A549 (cell line): Measurements from ENCODE around the gene TRMT1. TPM values are rescaled to one million over a fixed set of nuclear protein-coding genes. Genes with fewer than 3 reads are reported as not detected.

ENCODE experiments used
- ATAC-seq, 2 experiments: fragments of 200-7000 bp in 1 of 2; fragments of >200 bp in 1 of 2; cut with Nextera tagmentation in 1 of 2; cut with Tn5 transposase in 1 of 2; 3 replicates each; pipeline versions ENCODE4 v1.8.0 to v1.9.1; 2018 to 2020; ENCODE audit warnings: mild to moderate bottlenecking in 1 of 2, moderate library complexity in 1 of 2
- CTCF ChIA-PET: fragments of 300-600 bp; sonication (Branson Sonifier 250); formaldehyde crosslinking; extraction: SDS; loops from one replicate; lab custom pipeline; 2021; ENCODE audit warnings: antibody characterized with exemption, inconsistent platforms; lab: Yijun Ruan, JAX
- POLR2A ChIA-PET: fragments of 350-600 bp; formaldehyde crosslinking; extraction: SDS; loops from one replicate; lab custom pipeline; 2021; ENCODE audit warnings: antibody characterized with exemption, inconsistent platforms; lab: Yijun Ruan, JAX
- DNase-seq, 2 experiments: peaks; one replicate each; pipeline versions ENCODE4 v3.0.0 to v3.0.0-alpha.2; 2011 to 2016; ENCODE audit warnings: low read depth in 1 of 2, low spot score in 1 of 2
- FAIRE-seq: peaks from 2 replicates; lab custom pipeline; 2011; peaks lifted over from hg19 to GRCh38; lab: Jason Lieb, UNC
- H3K27ac ChIP-seq, 2 experiments: fragments of >200 bp; sonication (Bioruptor Twin); formaldehyde crosslinking; 3 replicates each; pipeline ENCODE4 v1.5.1; 2016 to 2017
- H3K4me1 ChIP-seq: fragments of >200 bp; sonication (Bioruptor Twin); formaldehyde crosslinking; 3 replicates; pipeline ENCODE4 v1.6.1; 2016
- H3K4me2 ChIP-seq: fragments of >200 bp; sonication (Bioruptor Twin); formaldehyde crosslinking; 3 replicates; pipeline ENCODE4 v1.6.1; 2016
- H3K4me3 ChIP-seq: fragments of >200 bp; sonication (Bioruptor Twin); formaldehyde crosslinking; 3 replicates; pipeline ENCODE4 v1.5.1; 2016
- H3K9me3 ChIP-seq: fragments of >200 bp; sonication (Bioruptor Twin); formaldehyde crosslinking; 3 replicates; pipeline ENCODE4 v1.6.1; 2016
- CBX8 ChIP-seq: fragments of 200-600 bp; sonication (generic); IDR thresholded peaks from 2 replicates; pipeline ENCODE4 v1.6.1; 2016
- CHD2 ChIP-seq: fragments of 150-350 bp; IDR thresholded peaks from 2 replicates; pipeline ENCODE4 v1.6.1; 2014; ENCODE audit warnings: low read length; ENCODE audit not compliant: partially characterized antibody
- EHF ChIP-seq: fragments of 250-450 bp; sonication (Bioruptor Pico); IDR thresholded peaks from 2 replicates; pipeline ENCODE4 v1.5.0; 2020; ENCODE audit warnings: mild to moderate bottlenecking
- FOSB ChIP-seq: fragments of 250-450 bp; sonication (Bioruptor Pico); IDR thresholded peaks from 2 replicates; pipeline ENCODE4 v1.5.0; 2020; ENCODE audit warnings: mild to moderate bottlenecking, moderate library complexity
- FOSL2 ChIP-seq, 2 experiments: fragments of 450-650 bp in 1 of 2; fragments of >200 bp in 1 of 2; sonication (Bioruptor Twin) in 1 of 2; formaldehyde crosslinking; IDR thresholded peaks; 2 replicates each; pipeline versions ENCODE4 v1.5.0 to v1.6.1; 2016 to 2020; ENCODE audit warnings: mild to moderate bottlenecking in 1 of 2, moderate library complexity in 1 of 2
- FOXS1 ChIP-seq: fragments of 250-450 bp; sonication (Bioruptor Pico); IDR thresholded peaks from 2 replicates; pipeline ENCODE4 v1.5.0; 2020; ENCODE audit warnings: mild to moderate bottlenecking, moderate library complexity
- HEYL ChIP-seq: fragments of 250-450 bp; sonication (Bioruptor Pico); IDR thresholded peaks from 2 replicates; pipeline ENCODE4 v1.8.0; 2021; ENCODE audit warnings: mild to moderate bottlenecking, moderate library complexity
- HOXB5 ChIP-seq: fragments of 250-450 bp; sonication (Bioruptor Pico); IDR thresholded peaks from 2 replicates; pipeline ENCODE4 v1.5.0; 2020; ENCODE audit warnings: mild to moderate bottlenecking, moderate library complexity
- JUN ChIP-seq, 2 experiments: fragments of >200 bp; sonication (Bioruptor Twin); formaldehyde crosslinking; IDR thresholded peaks; 2 replicates in 1 of 2; 3 replicates in 1 of 2; pipeline ENCODE4 v1.6.1; 2016 to 2017
- KDM1A ChIP-seq: fragments of 200-600 bp; sonication (generic); IDR thresholded peaks from 2 replicates; pipeline ENCODE4 v1.6.1; 2016; ENCODE audit warnings: low read depth, mild to moderate bottlenecking
- MAFK ChIP-seq: fragments of 450-650 bp; IDR thresholded peaks from 2 replicates; pipeline ENCODE4 v1.6.1; 2014; ENCODE audit not compliant: partially characterized antibody
- NFE2L2 ChIP-seq: fragments of 150-350 bp; conservative IDR thresholded peaks from 2 replicates; pipeline ENCODE4 v1.6.1; 2014; ENCODE audit warnings: low read length
- POLR2A ChIP-seq: IDR thresholded peaks from 2 replicates; pipeline ENCODE4 v1.6.1; 2012; ENCODE audit warnings: mild to moderate bottlenecking, low read length
- POLR2AphosphoS2 ChIP-seq: conservative IDR thresholded peaks from 2 replicates; pipeline ENCODE4 v1.6.1; 2012; ENCODE audit warnings: low read length, improper control_type of control experiment, inconsistent platforms
- RFX5 ChIP-seq: fragments of 450-650 bp; IDR thresholded peaks from 2 replicates; pipeline ENCODE4 v1.7.1; 2014; ENCODE audit warnings: antibody characterized with exemption, mild to moderate bottlenecking, moderate library complexity
- SREBF2 ChIP-seq: fragments of 450-650 bp; IDR thresholded peaks from 2 replicates; pipeline ENCODE4 v1.6.1; 2014; ENCODE audit warnings: mild to moderate bottlenecking, moderate library complexity
- TP53 ChIP-seq: fragments of 250-450 bp; sonication (Bioruptor Pico); IDR thresholded peaks from 2 replicates; pipeline ENCODE4 v1.5.0; 2021; ENCODE audit warnings: mild to moderate bottlenecking, moderate library complexity
- ZC3H11A ChIP-seq: fragments of 450-650 bp; IDR thresholded peaks from 2 replicates; pipeline ENCODE4 v1.6.1; 2014; ENCODE audit warnings: antibody characterized with exemption, mild to moderate bottlenecking
- ZFP36 ChIP-seq: fragments of 450-650 bp; IDR thresholded peaks from 2 replicates; pipeline ENCODE4 v1.6.1; 2014; ENCODE audit warnings: borderline replicate concordance; ENCODE audit not compliant: partially characterized antibody
- ZSCAN20 ChIP-seq: fragments of 250-450 bp; sonication (Bioruptor Pico); IDR thresholded peaks from 2 replicates; pipeline ENCODE4 v1.8.0; 2022; ENCODE audit warnings: mild to moderate bottlenecking, moderate library complexity
- WGBS: methylation state at CpG from one replicate; pipeline ENCODE4 v1.1.6; 2017; ENCODE audit errors: missing lambda C conversion rate; 5-methylcytosine and 5-hydroxymethylcytosine counted together
- polyA plus RNA-seq, 4 experiments: library from polyadenylated mRNA; depleted of rRNA in 3 of 4; stranded (reverse); fragments of >200 nt; fragmentation: RNase III in 1 of 4; extraction: RNeasy Plus Mini Kit Qiagen cat#74134 plus additional on column Dnase treatment in 1 of 4; gene quantifications; 2 replicates in 3 of 4; 3 replicates in 1 of 4; pipeline ENCODE4 v1.2.3, GENCODE V29; 2011 to 2017
- TF ChIP-seq, protein P1 (sequence below): fragments of 200-600 bp; sonication (generic); IDR thresholded peaks from 2 replicates; pipeline ENCODE4 v1.6.1; 2016; ENCODE audit warnings: antibody characterized with exemption, mild to moderate bottlenecking, moderate library complexity
- TF ChIP-seq, protein P2 (sequence below): fragments of >200 bp; sonication (Bioruptor Twin); formaldehyde crosslinking; IDR thresholded peaks from 3 replicates; pipeline ENCODE4 v1.5.1; 2016

TRMT1 gene
- polyA plus RNA-seq, 2 of the 4 experiments (the other 2 are of a cell fraction) = 18.2 to 29.8 TPM

DNA sequence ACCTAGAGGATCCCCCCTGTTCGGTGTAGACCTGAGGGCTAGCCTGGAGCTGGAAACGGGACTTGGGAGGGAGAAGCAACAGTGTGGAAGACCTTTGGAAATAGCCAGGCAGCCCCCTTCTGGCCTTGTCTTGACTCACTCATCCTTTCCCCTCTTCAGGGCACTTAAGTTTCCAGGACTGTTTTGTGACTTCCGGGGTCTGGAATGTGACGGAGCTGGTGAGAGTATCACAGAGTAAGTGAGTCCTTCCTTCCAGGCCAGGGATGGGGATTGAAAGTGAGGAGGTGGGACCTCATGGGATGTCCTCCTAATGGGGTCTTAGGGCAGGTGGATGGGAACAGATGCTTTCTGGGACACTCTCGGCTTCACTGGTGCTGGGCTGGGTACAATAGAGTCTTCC is 43.3 kb downstream of the TRMT1 start:
- WGBS = 78% methylated on average over 5 of the region's 5 CpGs
- Histone ChIP-seq H3K9me3 (no peaks in the 10 kb centered on the region), H3K4me3 (no peak overlapping the region), H3K4me1 (no peaks in the 10 kb centered on the region), H3K4me2 (no peak overlapping the region), H3K27ac (no peak overlapping the region)
- FAIRE-seq (no peak), DNase-seq (no peak), ATAC-seq (no peak)
- TF ChIP-seq NFE2L2 (no peak), FOSL2 (IDR thresholded peaks at IDR 0.05) (no peak), FOSL2 (CRISPR knock-in tag; IDR thresholded peaks at IDR 0.05) (no peak), EHF (no peak), JUN (IDR thresholded peaks at IDR 0.05) (no peak), ZSCAN20 (CRISPR knock-in tag) (no peak), SREBF2 (no peak), MAFK (no peak)
- CTCF ChIA-PET = interaction anchor here (0.6 to 6.4 kb wide), 6 partner anchors 9 to 108 kb away, joined by 3 to 40 read pairs (median 7); no protein-coding TSS in a partner anchor
- POLR2A ChIA-PET = no interaction called here

DNA sequence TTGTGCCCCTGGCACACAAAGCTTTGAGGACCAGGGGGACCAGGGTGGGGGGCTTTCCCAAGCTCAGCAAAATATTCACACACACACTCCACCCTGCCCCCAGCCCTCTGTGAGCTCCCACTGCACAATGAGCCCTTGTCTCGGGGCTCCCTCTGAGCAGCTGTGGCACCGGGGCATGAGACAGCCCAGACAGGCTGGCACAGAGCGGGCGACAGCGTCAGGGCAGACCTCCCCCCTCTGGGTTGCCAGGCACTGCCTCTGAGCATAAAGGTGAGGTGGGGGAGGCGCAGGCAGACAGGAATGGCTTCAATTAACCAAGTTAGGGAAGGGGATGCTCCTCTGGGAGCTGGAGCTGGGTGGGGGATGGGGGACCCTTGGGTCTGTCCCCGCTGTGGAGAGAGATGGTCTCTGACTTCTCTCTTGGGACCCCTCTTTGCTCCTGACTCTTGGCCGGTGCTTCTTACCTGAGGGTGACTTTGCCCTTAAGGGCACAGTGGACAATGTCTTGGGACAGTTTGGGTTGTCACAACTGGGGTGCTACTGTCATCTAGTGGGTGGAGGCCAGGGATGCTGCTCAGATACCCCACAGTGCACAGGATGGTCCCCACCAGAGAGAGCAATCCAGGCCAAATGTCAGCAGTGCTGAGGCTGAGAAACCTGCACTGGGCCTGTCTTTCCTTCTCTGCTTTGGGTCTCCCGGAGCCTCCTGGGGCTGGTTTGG is 44.2 kb downstream of the TRMT1 start:
- DNase-seq (no peak), FAIRE-seq (no peak), ATAC-seq (no peak)
- TF ChIP-seq POLR2AphosphoS2 = no peak
- Histone ChIP-seq H3K27ac (no peak overlapping the region), H3K4me3 (no peak overlapping the region), H3K9me3 (no peaks in the 10 kb centered on the region), H3K4me1 (no peaks in the 10 kb centered on the region), H3K4me2 (no peak overlapping the region)
- CTCF ChIA-PET = interaction anchor here (2.2 to 6.4 kb wide), 4 partner anchors 11 to 107 kb away, joined by 5 to 40 read pairs (median 22); no protein-coding TSS in a partner anchor
- WGBS = 84% methylated on average over 3 of the region's 9 CpGs
- POLR2A ChIA-PET = no interaction called here

DNA sequence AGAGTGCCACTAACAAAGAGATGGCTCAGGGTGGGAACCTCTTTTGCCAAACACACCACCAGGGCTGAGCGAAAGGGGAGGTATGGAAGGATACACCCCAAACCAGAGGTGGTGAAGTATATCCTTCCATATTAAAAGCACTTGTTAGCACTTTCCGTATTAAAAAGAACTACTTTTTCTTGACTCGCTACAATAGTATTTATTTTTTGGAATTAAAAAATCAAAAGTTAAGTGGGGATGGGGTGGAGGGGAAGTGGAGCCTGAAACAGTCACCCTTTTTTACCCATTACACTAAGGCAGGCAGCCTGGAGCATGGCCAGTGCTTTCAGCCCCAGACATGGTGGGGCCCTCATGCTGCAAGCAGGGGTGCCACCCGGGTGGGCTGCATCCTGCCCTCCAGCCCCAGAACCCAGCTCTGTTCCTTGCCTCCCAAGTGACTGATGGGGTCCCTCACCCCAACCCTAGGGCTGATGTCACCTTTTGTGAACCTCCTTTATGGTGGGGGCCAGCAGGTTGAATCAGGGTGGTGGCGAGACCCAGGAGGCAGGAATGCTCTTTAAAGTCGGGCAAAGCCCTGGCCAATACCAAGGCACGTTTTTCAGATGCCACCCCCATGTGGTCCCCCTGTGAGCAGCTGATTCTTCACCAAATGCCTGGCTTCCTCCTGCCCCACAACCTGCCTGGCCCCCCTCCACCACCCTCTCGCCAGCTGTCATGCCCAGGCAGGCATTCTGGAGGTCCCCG is 44.9 kb downstream of the TRMT1 start:
- Histone ChIP-seq H3K9me3 (no peaks in the 10 kb centered on the region), H3K27ac (no peak overlapping the region), H3K4me3 (no peak overlapping the region), H3K4me2 (no peak overlapping the region)
- POLR2A ChIA-PET = no interaction called here
- CTCF ChIA-PET = interaction anchor here (1.6 to 6.4 kb wide), 5 partner anchors 10 to 93 kb away, joined by 7 to 40 read pairs (median 17); no protein-coding TSS in a partner anchor
- FAIRE-seq = no peak
- no peak for TF ChIP-seq CHD2
- no peak for TF ChIP-seq TP53 (CRISPR knock-in tag)
- no peak for TF ChIP-seq HOXB5 (CRISPR knock-in tag)
- no peak for TF ChIP-seq HEYL (CRISPR knock-in tag)
- no peak for TF ChIP-seq RFX5
- no peak for TF ChIP-seq EHF
- TF ChIP-seq CBX8 = no peak
- no peak for TF ChIP-seq KDM1A
- no peak for TF ChIP-seq ZC3H11A
- TF ChIP-seq ZFP36 = no peak
- no peak for TF ChIP-seq NFE2L2
- no peak for TF ChIP-seq FOXS1 (CRISPR knock-in tag)
- no peak for TF ChIP-seq FOSB (CRISPR knock-in tag)
- TF ChIP-seq POLR2A = no peak
- TF ChIP-seq, protein P1, sequence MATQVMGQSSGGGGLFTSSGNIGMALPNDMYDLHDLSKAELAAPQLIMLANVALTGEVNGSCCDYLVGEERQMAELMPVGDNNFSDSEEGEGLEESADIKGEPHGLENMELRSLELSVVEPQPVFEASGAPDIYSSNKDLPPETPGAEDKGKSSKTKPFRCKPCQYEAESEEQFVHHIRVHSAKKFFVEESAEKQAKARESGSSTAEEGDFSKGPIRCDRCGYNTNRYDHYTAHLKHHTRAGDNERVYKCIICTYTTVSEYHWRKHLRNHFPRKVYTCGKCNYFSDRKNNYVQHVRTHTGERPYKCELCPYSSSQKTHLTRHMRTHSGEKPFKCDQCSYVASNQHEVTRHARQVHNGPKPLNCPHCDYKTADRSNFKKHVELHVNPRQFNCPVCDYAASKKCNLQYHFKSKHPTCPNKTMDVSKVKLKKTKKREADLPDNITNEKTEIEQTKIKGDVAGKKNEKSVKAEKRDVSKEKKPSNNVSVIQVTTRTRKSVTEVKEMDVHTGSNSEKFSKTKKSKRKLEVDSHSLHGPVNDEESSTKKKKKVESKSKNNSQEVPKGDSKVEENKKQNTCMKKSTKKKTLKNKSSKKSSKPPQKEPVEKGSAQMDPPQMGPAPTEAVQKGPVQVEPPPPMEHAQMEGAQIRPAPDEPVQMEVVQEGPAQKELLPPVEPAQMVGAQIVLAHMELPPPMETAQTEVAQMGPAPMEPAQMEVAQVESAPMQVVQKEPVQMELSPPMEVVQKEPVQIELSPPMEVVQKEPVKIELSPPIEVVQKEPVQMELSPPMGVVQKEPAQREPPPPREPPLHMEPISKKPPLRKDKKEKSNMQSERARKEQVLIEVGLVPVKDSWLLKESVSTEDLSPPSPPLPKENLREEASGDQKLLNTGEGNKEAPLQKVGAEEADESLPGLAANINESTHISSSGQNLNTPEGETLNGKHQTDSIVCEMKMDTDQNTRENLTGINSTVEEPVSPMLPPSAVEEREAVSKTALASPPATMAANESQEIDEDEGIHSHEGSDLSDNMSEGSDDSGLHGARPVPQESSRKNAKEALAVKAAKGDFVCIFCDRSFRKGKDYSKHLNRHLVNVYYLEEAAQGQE = no peak
- TF ChIP-seq, protein P2, sequence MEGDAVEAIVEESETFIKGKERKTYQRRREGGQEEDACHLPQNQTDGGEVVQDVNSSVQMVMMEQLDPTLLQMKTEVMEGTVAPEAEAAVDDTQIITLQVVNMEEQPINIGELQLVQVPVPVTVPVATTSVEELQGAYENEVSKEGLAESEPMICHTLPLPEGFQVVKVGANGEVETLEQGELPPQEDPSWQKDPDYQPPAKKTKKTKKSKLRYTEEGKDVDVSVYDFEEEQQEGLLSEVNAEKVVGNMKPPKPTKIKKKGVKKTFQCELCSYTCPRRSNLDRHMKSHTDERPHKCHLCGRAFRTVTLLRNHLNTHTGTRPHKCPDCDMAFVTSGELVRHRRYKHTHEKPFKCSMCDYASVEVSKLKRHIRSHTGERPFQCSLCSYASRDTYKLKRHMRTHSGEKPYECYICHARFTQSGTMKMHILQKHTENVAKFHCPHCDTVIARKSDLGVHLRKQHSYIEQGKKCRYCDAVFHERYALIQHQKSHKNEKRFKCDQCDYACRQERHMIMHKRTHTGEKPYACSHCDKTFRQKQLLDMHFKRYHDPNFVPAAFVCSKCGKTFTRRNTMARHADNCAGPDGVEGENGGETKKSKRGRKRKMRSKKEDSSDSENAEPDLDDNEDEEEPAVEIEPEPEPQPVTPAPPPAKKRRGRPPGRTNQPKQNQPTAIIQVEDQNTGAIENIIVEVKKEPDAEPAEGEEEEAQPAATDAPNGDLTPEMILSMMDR = no peak
- TF ChIP-seq, all 56 proteins: peak for 0
- H3K4me1 ChIP-seq = no peaks in the 10 kb centered on the region
- ATAC-seq (no peak), DNase-seq (no peak)
- 60% methylated on average over 7 of the region's 9 CpGs for WGBS
